HepG2 (cell line): ENCODE data around the gene DYSF. TPM values are rescaled to one million over a fixed set of nuclear protein-coding genes. Genes with fewer than 3 reads are reported as not detected.

Source experiments
- MYC ChIP-seq: sonication (generic); formaldehyde crosslinking; IDR thresholded peaks from 2 replicates; pipeline ENCODE4 v1.9.0; 2021; ENCODE audit warnings: missing genetic modification reagents, borderline replicate concordance
- NFRKB ChIP-seq: fragments of 450-650 bp; IDR thresholded peaks from 2 replicates; pipeline ENCODE4 v1.6.1; 2017
- NONO ChIP-seq, 2 experiments: fragments of 450-650 bp in 1 of 2; sonication (generic) in 1 of 2; formaldehyde crosslinking in 1 of 2; IDR thresholded peaks in 1 of 2; conservative IDR thresholded peaks in 1 of 2; 2 replicates each; pipeline versions ENCODE4 v1.6.1 to v1.8.0; 2017 to 2022; ENCODE audit warnings: mild to moderate bottlenecking in 1 of 2, missing genetic modification reagents in 1 of 2, moderate library complexity in 1 of 2
- PAX8 ChIP-seq: sonication (generic); formaldehyde crosslinking; IDR thresholded peaks from 2 replicates; pipeline ENCODE4 v1.8.0; 2022; ENCODE audit warnings: mild to moderate bottlenecking, missing genetic modification reagents, borderline replicate concordance
- RAD21 ChIP-seq: fragments of 450-650 bp; formaldehyde crosslinking; IDR thresholded peaks from 2 replicates; pipeline ENCODE4 v1.5.0; 2020; ENCODE audit warnings: mild to moderate bottlenecking
- SOX6 ChIP-seq, 2 experiments: fragments of 450-650 bp in 1 of 2; sonication (generic) in 1 of 2; formaldehyde crosslinking in 1 of 2; IDR thresholded peaks; 2 replicates each; pipeline versions ENCODE4 v1.4.0 to v1.6.1; 2017 to 2020; ENCODE audit warnings: antibody characterized with exemption in 1 of 2, mild to moderate bottlenecking in 1 of 2, missing genetic modification reagents in 1 of 2
- ZBTB7B ChIP-seq: sonication (generic); formaldehyde crosslinking; IDR thresholded peaks from 2 replicates; pipeline ENCODE4 v1.4.0; 2020; ENCODE audit warnings: missing genetic modification reagents
- ZNF607 ChIP-seq: sonication (generic); formaldehyde crosslinking; IDR thresholded peaks from 2 replicates; pipeline ENCODE4 v1.5.1; 2020; ENCODE audit warnings: missing genetic modification reagents, mild to moderate bottlenecking, borderline replicate concordance
- ZNF772 ChIP-seq: sonication (generic); formaldehyde crosslinking; IDR thresholded peaks from 2 replicates; pipeline ENCODE4 v1.5.0; 2020; ENCODE audit warnings: mild to moderate bottlenecking, missing genetic modification reagents
- ZNF788 ChIP-seq: sonication (generic); formaldehyde crosslinking; IDR thresholded peaks from 2 replicates; pipeline ENCODE4 v1.5.0; 2020; ENCODE audit warnings: mild to moderate bottlenecking, missing genetic modification reagents, borderline replicate concordance
- ZSCAN22 ChIP-seq: sonication (generic); formaldehyde crosslinking; IDR thresholded peaks from 2 replicates; pipeline ENCODE4 v1.4.0; 2020; ENCODE audit warnings: mild to moderate bottlenecking, missing genetic modification reagents
- polyA plus RNA-seq, 8 experiments: library from polyadenylated mRNA; depleted of rRNA in 3 of 8; stranded (reverse) in 7 of 8; unstranded in 1 of 8; fragments of >200 nt; fragmentation: Illumina TruSeq in 4 of 8; extraction: Trizol in 4 of 8; gene quantifications; 2 replicates each; pipeline versions ENCODE4 v1.2.1 to v1.2.3, GENCODE V29; 2011 to 2016; ENCODE audit warnings: low read depth in 4 of 8, missing spikeins in 1 of 8, mixed read lengths in 1 of 8; ENCODE audit not compliant: insufficient read depth in 1 of 8
- total RNA-seq, 5 experiments: library from RNA; depleted of rRNA; stranded (reverse); fragments of >200 nt; fragmentation: Illumina TruSeq; extraction: Trizol; gene quantifications; 2 replicates each; pipeline ENCODE4 v1.2.3, GENCODE V29; 2016; ENCODE audit warnings: low read depth in 1 of 5
- TF ChIP-seq, protein P1 (sequence below): sonication (generic); formaldehyde crosslinking; IDR thresholded peaks from 2 replicates; pipeline ENCODE4 v1.4.0; 2020; ENCODE audit warnings: missing genetic modification reagents
- TF ChIP-seq, protein P2 (sequence below): sonication (generic); formaldehyde crosslinking; IDR thresholded peaks from 2 replicates; pipeline ENCODE4 v1.4.0; 2020; ENCODE audit warnings: mild to moderate bottlenecking, missing genetic modification reagents
- TF ChIP-seq, protein P3 (sequence below): sonication (generic); formaldehyde crosslinking; IDR thresholded peaks from 2 replicates; pipeline ENCODE4 v1.4.0; 2020; ENCODE audit warnings: missing genetic modification reagents
- TF ChIP-seq, protein P4 (sequence below): sonication (generic); formaldehyde crosslinking; IDR thresholded peaks from 2 replicates; pipeline ENCODE4 v1.4.0; 2020; ENCODE audit warnings: missing genetic modification reagents
- TF ChIP-seq, protein P5 (sequence below): sonication (generic); formaldehyde crosslinking; IDR thresholded peaks from 2 replicates; pipeline ENCODE4 v1.8.1; 2022; ENCODE audit warnings: low read depth, mild to moderate bottlenecking, missing genetic modification reagents

Gene DYSF
- total and polyA plus RNA-seq, 2 of the 13 experiments (the other 11 are each of a cell fraction or from before 2014, with no cell fraction given) = 0.15 to 2.4 TPM

DNA sequence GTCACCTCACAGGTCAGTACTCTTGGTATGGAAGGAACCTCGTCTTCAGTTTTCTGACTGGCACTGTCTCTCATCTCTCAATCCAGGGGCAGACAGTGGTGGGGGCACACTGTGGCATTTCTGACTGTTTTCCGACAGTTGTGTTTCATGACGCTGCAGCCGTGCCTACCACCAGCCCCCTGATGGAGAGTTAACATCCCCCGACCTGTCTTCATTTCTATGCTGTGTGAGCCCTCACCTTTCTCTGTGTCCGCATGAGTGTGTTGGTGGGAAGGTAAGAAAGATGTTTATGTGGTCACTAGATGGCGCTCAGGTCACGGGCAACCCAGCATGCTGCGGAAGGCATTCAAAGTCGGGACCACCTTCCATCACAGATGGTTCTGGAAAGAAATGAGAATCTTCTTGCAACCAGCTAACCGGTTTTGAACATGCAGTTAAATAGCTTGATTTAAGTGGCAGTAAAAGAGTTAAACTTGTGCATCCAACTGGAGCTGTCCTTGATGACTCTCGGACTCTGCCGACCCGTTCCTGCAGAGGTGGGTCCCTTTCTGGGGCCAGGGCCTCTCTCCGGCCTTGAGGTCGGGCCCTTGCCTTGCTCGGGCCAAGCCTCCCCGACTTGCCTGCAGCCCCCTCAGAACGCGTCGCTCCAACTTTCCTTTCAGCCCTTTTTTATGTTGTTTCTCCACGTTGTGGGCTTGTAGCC is 92.4 kb downstream of the DYSF start (continued):
- TF ChIP-seq NONO (IDR thresholded peaks at IDR 0.05) = no peak
- TF ChIP-seq NONO (CRISPR knock-in tag; conservative IDR thresholded peaks at IDR 0.05) = 0 out of 2 replicates have a peak, but pooled peaks have one; percentile 35
- no peak for TF ChIP-seq ZSCAN22 (CRISPR knock-in tag)
- TF ChIP-seq, protein P1, sequence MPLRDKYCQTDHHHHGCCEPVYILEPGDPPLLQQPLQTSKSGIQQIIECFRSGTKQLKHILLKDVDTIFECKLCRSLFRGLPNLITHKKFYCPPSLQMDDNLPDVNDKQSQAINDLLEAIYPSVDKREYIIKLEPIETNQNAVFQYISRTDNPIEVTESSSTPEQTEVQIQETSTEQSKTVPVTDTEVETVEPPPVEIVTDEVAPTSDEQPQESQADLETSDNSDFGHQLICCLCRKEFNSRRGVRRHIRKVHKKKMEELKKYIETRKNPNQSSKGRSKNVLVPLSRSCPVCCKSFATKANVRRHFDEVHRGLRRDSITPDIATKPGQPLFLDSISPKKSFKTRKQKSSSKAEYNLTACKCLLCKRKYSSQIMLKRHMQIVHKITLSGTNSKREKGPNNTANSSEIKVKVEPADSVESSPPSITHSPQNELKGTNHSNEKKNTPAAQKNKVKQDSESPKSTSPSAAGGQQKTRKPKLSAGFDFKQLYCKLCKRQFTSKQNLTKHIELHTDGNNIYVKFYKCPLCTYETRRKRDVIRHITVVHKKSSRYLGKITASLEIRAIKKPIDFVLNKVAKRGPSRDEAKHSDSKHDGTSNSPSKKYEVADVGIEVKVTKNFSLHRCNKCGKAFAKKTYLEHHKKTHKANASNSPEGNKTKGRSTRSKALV (CRISPR knock-in tag) = no peak
- TF ChIP-seq, protein P2, sequence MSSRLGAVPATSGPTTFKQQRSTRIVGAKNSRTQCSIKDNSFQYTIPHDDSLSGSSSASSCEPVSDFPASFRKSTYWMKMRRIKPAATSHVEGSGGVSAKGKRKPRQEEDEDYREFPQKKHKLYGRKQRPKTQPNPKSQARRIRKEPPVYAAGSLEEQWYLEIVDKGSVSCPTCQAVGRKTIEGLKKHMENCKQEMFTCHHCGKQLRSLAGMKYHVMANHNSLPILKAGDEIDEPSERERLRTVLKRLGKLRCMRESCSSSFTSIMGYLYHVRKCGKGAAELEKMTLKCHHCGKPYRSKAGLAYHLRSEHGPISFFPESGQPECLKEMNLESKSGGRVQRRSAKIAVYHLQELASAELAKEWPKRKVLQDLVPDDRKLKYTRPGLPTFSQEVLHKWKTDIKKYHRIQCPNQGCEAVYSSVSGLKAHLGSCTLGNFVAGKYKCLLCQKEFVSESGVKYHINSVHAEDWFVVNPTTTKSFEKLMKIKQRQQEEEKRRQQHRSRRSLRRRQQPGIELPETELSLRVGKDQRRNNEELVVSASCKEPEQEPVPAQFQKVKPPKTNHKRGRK (CRISPR knock-in tag) = no peak
- peak; percentile 46; the same call in 1 of the 2 replicates for TF ChIP-seq MYC (CRISPR knock-in tag)
- no peak for TF ChIP-seq SOX6 (IDR thresholded peaks at IDR 0.05)
- TF ChIP-seq SOX6 (CRISPR knock-in tag; IDR thresholded peaks at IDR 0.05) = peak; percentile 8; the same call in 1 of the 2 replicates
- TF ChIP-seq, protein P3, sequence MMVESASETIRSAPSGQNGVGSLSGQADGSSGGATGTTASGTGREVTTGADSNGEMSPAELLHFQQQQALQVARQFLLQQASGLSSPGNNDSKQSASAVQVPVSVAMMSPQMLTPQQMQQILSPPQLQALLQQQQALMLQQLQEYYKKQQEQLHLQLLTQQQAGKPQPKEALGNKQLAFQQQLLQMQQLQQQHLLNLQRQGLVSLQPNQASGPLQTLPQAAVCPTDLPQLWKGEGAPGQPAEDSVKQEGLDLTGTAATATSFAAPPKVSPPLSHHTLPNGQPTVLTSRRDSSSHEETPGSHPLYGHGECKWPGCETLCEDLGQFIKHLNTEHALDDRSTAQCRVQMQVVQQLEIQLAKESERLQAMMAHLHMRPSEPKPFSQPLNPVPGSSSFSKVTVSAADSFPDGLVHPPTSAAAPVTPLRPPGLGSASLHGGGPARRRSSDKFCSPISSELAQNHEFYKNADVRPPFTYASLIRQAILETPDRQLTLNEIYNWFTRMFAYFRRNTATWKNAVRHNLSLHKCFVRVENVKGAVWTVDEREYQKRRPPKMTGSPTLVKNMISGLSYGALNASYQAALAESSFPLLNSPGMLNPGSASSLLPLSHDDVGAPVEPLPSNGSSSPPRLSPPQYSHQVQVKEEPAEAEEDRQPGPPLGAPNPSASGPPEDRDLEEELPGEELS = 0 out of 2 replicates have a peak, but pooled peaks have one; percentile 21
- peak; percentile 70; the same call in 1 of the 2 replicates for TF ChIP-seq ZBTB7B (CRISPR knock-in tag)
- TF ChIP-seq, protein P4, sequence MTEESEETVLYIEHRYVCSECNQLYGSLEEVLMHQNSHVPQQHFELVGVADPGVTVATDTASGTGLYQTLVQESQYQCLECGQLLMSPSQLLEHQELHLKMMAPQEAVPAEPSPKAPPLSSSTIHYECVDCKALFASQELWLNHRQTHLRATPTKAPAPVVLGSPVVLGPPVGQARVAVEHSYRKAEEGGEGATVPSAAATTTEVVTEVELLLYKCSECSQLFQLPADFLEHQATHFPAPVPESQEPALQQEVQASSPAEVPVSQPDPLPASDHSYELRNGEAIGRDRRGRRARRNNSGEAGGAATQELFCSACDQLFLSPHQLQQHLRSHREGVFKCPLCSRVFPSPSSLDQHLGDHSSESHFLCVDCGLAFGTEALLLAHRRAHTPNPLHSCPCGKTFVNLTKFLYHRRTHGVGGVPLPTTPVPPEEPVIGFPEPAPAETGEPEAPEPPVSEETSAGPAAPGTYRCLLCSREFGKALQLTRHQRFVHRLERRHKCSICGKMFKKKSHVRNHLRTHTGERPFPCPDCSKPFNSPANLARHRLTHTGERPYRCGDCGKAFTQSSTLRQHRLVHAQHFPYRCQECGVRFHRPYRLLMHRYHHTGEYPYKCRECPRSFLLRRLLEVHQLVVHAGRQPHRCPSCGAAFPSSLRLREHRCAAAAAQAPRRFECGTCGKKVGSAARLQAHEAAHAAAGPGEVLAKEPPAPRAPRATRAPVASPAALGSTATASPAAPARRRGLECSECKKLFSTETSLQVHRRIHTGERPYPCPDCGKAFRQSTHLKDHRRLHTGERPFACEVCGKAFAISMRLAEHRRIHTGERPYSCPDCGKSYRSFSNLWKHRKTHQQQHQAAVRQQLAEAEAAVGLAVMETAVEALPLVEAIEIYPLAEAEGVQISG (CRISPR knock-in tag) = peak; percentile 53; the same call in 1 of the 2 replicates
- no peak for TF ChIP-seq NFRKB
- TF ChIP-seq, protein P5, sequence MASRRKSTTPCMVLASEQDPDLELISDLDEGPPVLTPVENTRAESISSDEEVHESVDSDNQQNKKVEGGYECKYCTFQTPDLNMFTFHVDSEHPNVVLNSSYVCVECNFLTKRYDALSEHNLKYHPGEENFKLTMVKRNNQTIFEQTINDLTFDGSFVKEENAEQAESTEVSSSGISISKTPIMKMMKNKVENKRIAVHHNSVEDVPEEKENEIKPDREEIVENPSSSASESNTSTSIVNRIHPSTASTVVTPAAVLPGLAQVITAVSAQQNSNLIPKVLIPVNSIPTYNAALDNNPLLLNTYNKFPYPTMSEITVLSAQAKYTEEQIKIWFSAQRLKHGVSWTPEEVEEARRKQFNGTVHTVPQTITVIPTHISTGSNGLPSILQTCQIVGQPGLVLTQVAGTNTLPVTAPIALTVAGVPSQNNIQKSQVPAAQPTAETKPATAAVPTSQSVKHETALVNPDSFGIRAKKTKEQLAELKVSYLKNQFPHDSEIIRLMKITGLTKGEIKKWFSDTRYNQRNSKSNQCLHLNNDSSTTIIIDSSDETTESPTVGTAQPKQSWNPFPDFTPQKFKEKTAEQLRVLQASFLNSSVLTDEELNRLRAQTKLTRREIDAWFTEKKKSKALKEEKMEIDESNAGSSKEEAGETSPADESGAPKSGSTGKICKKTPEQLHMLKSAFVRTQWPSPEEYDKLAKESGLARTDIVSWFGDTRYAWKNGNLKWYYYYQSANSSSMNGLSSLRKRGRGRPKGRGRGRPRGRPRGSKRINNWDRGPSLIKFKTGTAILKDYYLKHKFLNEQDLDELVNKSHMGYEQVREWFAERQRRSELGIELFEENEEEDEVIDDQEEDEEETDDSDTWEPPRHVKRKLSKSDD = no peak
- peak; percentile 88 for TF ChIP-seq RAD21 (CRISPR knock-in tag)
- 0 out of 2 replicates have a peak, but pooled peaks have one; percentile 16 for TF ChIP-seq ZNF772
- TF ChIP-seq PAX8 = 0 out of 2 replicates have a peak, but pooled peaks have one; percentile 28
- peak; percentile 22; the same call in 1 of the 2 replicates for TF ChIP-seq ZNF607 (CRISPR knock-in tag)
- TF ChIP-seq ZNF788 (CRISPR knock-in tag) = no peak
